Keratinocyte (primary cell): ENCODE results near the gene NPDC1. TPM values are rescaled to one million over a fixed set of nuclear protein-coding genes. Genes with fewer than 3 reads are reported as not detected.

Source experiments
- DNase-seq: peaks from one replicate; pipeline ENCODE4 v3.0.0-alpha.2; 2011; ENCODE audit warnings: low read depth, missing footprints, low spot score
- FAIRE-seq: peaks from 2 replicates; lab custom pipeline; 2011; peaks lifted over from hg19 to GRCh38; lab: Jason Lieb, UNC
- H2AFZ ChIP-seq: 2 replicates; pipeline ENCODE4 v1.6.0; 2012; ENCODE audit warnings: low read length, control low read depth, inconsistent platforms; ENCODE audit not compliant: control insufficient read depth
- H3K27ac ChIP-seq: 2 replicates; pipeline ENCODE4 v1.5.1; 2011; ENCODE audit warnings: low read length; ENCODE audit not compliant: control insufficient read depth, insufficient read depth
- H3K27me3 ChIP-seq: 3 replicates; pipeline ENCODE4 v1.6.0; 2011; ENCODE audit warnings: low read length; ENCODE audit not compliant: control insufficient read depth, insufficient read depth; ENCODE audit errors: extremely low read depth
- H3K36me3 ChIP-seq, 2 experiments: 2 replicates in 1 of 2; 3 replicates in 1 of 2; pipeline ENCODE4 v1.5.1; 2011; ENCODE audit warnings: low read length in 2 of 2, mild to moderate bottlenecking in 1 of 2; ENCODE audit not compliant: control insufficient read depth in 2 of 2, insufficient read depth in 2 of 2; ENCODE audit errors: extremely low read depth in 1 of 2
- H3K4me1 ChIP-seq: 3 replicates; pipeline ENCODE4 v1.5.1; 2011; ENCODE audit warnings: low read length; ENCODE audit not compliant: control insufficient read depth, insufficient read depth; ENCODE audit errors: extremely low read depth
- H3K4me2 ChIP-seq: 3 replicates; pipeline ENCODE4 v1.6.0; 2011; ENCODE audit warnings: low read depth, low read length; ENCODE audit not compliant: control insufficient read depth, insufficient read depth; ENCODE audit errors: extremely low read depth
- H3K4me3 ChIP-seq, 3 experiments: fragments of 200-600 bp in 1 of 3; sonication (generic) in 1 of 3; 2 replicates in 2 of 3; 3 replicates in 1 of 3; pipeline ENCODE4 v1.5.1; 2011 to 2016; ENCODE audit warnings: low read length in 3 of 3, mild to moderate bottlenecking in 3 of 3, control low read depth in 2 of 3, inconsistent platforms in 1 of 3, low read depth in 1 of 3, mixed read lengths in 1 of 3, mixed run types in 1 of 3, moderate library complexity in 1 of 3; ENCODE audit not compliant: control insufficient read depth in 2 of 3, insufficient read depth in 2 of 3; ENCODE audit errors: extremely low read depth in 1 of 3
- H3K79me2 ChIP-seq: 2 replicates; pipeline ENCODE4 v1.6.0; 2012; ENCODE audit warnings: low read length; ENCODE audit not compliant: control insufficient read depth, insufficient read depth
- H3K9ac ChIP-seq: 3 replicates; pipeline ENCODE4 v1.6.0; 2011; ENCODE audit warnings: low read length; ENCODE audit not compliant: control insufficient read depth, insufficient read depth; ENCODE audit errors: extremely low read depth
- H3K9me1 ChIP-seq: 3 replicates; pipeline ENCODE4 v1.6.0; 2011; ENCODE audit warnings: low read length; ENCODE audit not compliant: control insufficient read depth, insufficient read depth; ENCODE audit errors: extremely low read depth
- H3K9me3 ChIP-seq: 2 replicates; pipeline ENCODE4 v1.5.1; 2012; ENCODE audit warnings: low read depth, low read length; ENCODE audit not compliant: control insufficient read depth
- H4K20me1 ChIP-seq: 3 replicates; pipeline ENCODE4 v1.6.0; 2011; ENCODE audit warnings: low read length; ENCODE audit not compliant: control insufficient read depth, insufficient read depth; ENCODE audit errors: extremely low read depth
- EZH2 ChIP-seq: IDR thresholded peaks from one replicate; pipeline ENCODE4 v1.6.1; 2012; ENCODE audit warnings: inconsistent platforms, mild to moderate bottlenecking, low read length, moderate library complexity
- dilution Hi-C: fragments of 300-500 bp; cut with MboI; formaldehyde crosslinking; loops from one replicate; pipeline ENCODE4 v1.7.0; 2020; ENCODE audit warnings: low sequenced_read_pairs; ENCODE audit not compliant: extremely low pct_ligation_motif_present
- polyA plus RNA-seq, 5 experiments: library from polyadenylated mRNA; depleted of rRNA in 3 of 5; stranded (reverse) in 3 of 5; stranded (forward) in 1 of 5; unstranded in 1 of 5; fragments of >200 nt; gene quantifications; 1 replicate in 1 of 5; 2 replicates in 3 of 5; 3 replicates in 1 of 5; pipeline versions ENCODE4 v1.2.1 to v1.2.3, GENCODE V29; 2011 to 2012; ENCODE audit warnings: missing spikeins in 2 of 5, low read depth in 1 of 5, low replicate concordance in 1 of 5
- TF ChIP-seq, protein P1 (sequence below), 3 experiments: IDR thresholded peaks in 1 of 3; conservative IDR thresholded peaks in 1 of 3; optimal IDR thresholded peaks in 1 of 3; 2 replicates in 2 of 3; 3 replicates in 1 of 3; pipeline versions ENCODE3 to v1.5.1; 2011; ENCODE audit warnings: low read length in 3 of 3, mild to moderate bottlenecking in 3 of 3, moderate library complexity in 2 of 3, control low read depth in 1 of 3, inconsistent platforms in 1 of 3; ENCODE audit not compliant: insufficient read depth in 2 of 3; ENCODE audit errors: extremely low read depth in 1 of 3

The NPDC1 gene
- polyA plus RNA-seq, 1 donor (not counting 4 experiments of a cell fraction or from before 2014, with no cell fraction given) = 9.8 TPM

DNA sequence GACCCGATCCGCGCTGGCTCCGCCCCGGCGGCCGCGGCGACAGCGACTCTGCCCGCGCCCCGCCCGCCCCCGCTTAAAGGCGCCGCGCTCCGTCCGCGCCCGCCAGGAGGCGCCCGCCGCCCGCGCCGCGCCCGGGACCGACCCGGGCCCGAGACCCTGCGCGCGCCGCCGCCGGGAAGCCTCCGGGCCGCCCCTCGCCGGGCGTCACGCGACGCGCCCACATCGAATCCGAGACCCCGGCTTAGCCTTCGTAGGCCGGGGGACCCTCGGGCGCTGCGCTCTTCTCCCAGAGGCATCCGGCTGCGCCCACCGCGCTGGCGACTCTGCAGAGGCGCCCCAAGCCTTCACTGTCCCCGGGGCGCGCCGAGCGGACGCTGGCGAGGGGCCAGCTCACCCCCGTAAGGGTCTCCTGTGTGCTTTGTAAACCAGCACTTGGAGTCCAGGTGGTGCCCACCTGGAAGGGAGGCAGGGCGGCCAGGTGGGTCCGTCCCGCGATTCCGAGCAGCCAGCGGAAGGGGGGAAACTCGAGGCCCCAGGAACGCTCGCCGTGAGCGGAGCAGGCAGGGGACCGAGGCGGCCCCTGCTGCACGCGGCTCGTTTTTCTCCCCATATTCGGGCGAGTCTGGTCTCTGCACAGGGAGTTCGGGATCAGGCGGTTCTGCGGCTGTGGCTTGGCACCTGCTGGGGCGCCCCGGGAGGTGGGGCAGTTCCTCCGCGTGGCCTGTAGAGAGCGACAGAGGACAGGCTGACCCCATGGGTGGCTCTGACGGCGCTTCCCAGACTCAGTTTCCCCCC, 17.5 kb downstream of the NPDC1 start:
- Histone ChIP-seq H3K9me3 (no peaks in the 10 kb centered on the region), H3K36me3 (no peaks in the 10 kb centered on the region), H3K79me2 (no peaks in the 10 kb centered on the region), H3K4me3 (peak overlapping the region; percentile 22 to 46 (median 39)), H2AFZ (no peak overlapping the region), H3K9ac (no peak overlapping the region), H3K9me1 (no peaks in the 10 kb centered on the region), H4K20me1 (no peaks in the 10 kb centered on the region), H3K4me2 (peak overlapping the region; percentile 81), H3K27me3 (peaks cover 15% of the 10 kb centered on the region), H3K4me1 (peaks cover 7% of the 10 kb centered on the region), H3K27ac (no peak overlapping the region)
- peak; percentile 39 for TF ChIP-seq EZH2
- TF ChIP-seq, protein P1, sequence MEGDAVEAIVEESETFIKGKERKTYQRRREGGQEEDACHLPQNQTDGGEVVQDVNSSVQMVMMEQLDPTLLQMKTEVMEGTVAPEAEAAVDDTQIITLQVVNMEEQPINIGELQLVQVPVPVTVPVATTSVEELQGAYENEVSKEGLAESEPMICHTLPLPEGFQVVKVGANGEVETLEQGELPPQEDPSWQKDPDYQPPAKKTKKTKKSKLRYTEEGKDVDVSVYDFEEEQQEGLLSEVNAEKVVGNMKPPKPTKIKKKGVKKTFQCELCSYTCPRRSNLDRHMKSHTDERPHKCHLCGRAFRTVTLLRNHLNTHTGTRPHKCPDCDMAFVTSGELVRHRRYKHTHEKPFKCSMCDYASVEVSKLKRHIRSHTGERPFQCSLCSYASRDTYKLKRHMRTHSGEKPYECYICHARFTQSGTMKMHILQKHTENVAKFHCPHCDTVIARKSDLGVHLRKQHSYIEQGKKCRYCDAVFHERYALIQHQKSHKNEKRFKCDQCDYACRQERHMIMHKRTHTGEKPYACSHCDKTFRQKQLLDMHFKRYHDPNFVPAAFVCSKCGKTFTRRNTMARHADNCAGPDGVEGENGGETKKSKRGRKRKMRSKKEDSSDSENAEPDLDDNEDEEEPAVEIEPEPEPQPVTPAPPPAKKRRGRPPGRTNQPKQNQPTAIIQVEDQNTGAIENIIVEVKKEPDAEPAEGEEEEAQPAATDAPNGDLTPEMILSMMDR (optimal IDR thresholded peaks at IDR 0.05 in 1 of 3, IDR thresholded peaks at IDR 0.05 in 1 of 3, conservative IDR thresholded peaks at IDR 0.05 in 1 of 3; ENCODE audit: extremely low read depth in 1 of 3, insufficient read depth in 2 of 3, low read length in 3 of 3) = peak in 2 of 3 experiments; percentile 44 to 71
- dilution Hi-C loops = no loop called here
- FAIRE-seq = no peak
- DNase-seq = no peak

DNA sequence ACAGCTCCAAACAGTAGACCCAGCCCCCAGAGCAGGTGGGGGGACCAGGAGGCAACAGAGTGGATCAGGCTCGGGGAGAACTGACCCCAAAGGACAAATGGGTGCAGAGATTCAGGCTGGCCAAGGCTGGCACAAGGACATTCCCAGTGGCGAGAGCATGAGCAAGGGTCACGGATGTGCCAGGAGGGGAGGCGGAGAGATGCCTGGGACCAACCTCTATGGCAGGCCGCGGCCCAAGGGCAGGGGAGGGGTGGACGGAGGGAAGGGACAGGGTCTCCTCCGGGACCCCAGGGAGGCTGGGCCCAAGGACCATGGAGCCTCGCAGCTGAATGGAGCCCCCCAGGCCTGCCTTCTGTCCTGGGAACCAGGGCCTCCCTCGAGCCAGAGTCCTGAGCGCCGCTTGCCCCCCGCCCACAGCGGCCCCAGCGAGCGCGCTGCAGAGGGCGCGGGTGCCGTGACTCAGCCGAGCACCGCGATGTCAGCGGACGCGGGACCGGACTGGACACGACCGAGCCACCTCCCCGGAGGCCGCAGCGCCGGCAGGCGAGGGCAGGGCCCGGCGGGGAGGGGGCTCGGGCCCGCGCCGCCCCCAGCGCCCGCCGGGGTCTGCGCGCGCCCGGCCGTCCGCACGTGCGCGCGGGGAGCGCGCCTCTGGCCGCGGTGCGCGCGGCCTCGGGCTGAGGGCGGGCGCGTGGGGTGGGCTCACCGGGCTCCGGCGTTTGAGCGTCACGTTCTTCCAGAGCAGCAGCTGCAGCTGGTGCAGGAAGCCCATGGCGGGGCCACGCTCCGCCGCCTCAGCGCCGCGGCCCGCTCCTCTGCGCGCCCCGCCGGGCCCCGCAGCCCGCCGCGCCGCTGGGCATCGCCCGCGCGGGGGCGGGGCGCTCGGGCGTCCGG, 18.4 kb downstream of the NPDC1 start, which contains the start of gene ABCA2:
ABCA2 (minus strand) TSS at position 869 of the 894 bp plus-strand sequence; CDS start at position 772, 97 bp downstream.
- Histone ChIP-seq H3K9me3 (no peaks in the 10 kb centered on the region), H3K79me2 (no peaks in the 10 kb centered on the region), H3K27me3 (peaks cover 15% of the 10 kb centered on the region), H4K20me1 (no peaks in the 10 kb centered on the region), H3K27ac (no peak within 1 kb of the TSS), H2AFZ (no peak within 1 kb of the TSS), H3K36me3 (no peaks in the 10 kb centered on the region), H3K4me2 (peak within 1 kb of the TSS; percentile 81), H3K4me1 (peaks cover 7% of the 10 kb centered on the region), H3K9ac (no peak within 1 kb of the TSS), H3K4me3 (peak within 1 kb of the TSS; percentile 22 to 46 (median 39)), H3K9me1 (no peaks in the 10 kb centered on the region)
- TF ChIP-seq, protein P1 (optimal IDR thresholded peaks at IDR 0.05 in 1 of 3, IDR thresholded peaks at IDR 0.05 in 1 of 3, conservative IDR thresholded peaks at IDR 0.05 in 1 of 3; ENCODE audit: extremely low read depth in 1 of 3, insufficient read depth in 2 of 3, low read length in 3 of 3) = no peak
- TF ChIP-seq EZH2 = no peak
- DNase-seq = no peak
- FAIRE-seq = no peak
- dilution Hi-C loops = no loop called here
